ENCODE data around the gene AIG1.
"Not testable (repeated sequence)": the region's sequence is repeated elsewhere in the genome, so short reads cannot be mapped to it uniquely, and the experiment has no call there.

The AIG1 gene

GRCh38 chr6:143060806-143061596 is at the start of gene AIG1:
Gene AIG1, plus strand, starts transcription at chr6:143060889. Its CDS starts 37 bp downstream, at chr6:143060926.
- Histone ChIP-seq H3K4me1 (ENCODE audit: control insufficient read depth, insufficient read depth, low read length) (peaks cover 1% of the 10 kb centered on the region; the same call in 1 of the 2 replicates), H3K27ac (ENCODE audit: low read length) (no peak within 1 kb of the TSS), H3K9me3 (ENCODE audit: control insufficient read depth, insufficient read depth, low read length) (no peaks in the 10 kb centered on the region), H3K4me3 (ENCODE audit: low read length) (peak within 1 kb of the TSS; percentile 90; the same call in 1 of the 2 replicates), H3K36me3 (ENCODE audit: control insufficient read depth, insufficient read depth, low read length) (no peaks in the 10 kb centered on the region), H3K27me3 (ENCODE audit: control insufficient read depth, insufficient read depth, low read length) (no peaks in the 10 kb centered on the region)
- no CpG with 5 or more reads among the region's 50 CpGs for WGBS (ENCODE audit: insufficient coverage, insufficient read length)
- no peak for DNase-seq (ENCODE audit: low read depth, low spot score)

GRCh38 chr6:143014764-143015163 is 45.9 kb upstream of the AIG1 start:
- no peak for DNase-seq (ENCODE audit: low read depth, low spot score)
- Histone ChIP-seq H3K4me1 (ENCODE audit: control insufficient read depth, insufficient read depth, low read length) (no peaks in the 10 kb centered on the region), H3K9me3 (ENCODE audit: control insufficient read depth, insufficient read depth, low read length) (no peaks in the 10 kb centered on the region), H3K4me3 (ENCODE audit: low read length) (no peak overlapping the region), H3K27ac (ENCODE audit: low read length) (no peak overlapping the region), H3K27me3 (ENCODE audit: control insufficient read depth, insufficient read depth, low read length) (no peaks in the 10 kb centered on the region), H3K36me3 (ENCODE audit: control insufficient read depth, insufficient read depth, low read length) (no peaks in the 10 kb centered on the region)
- no CpG with 5 or more reads among the region's 2 CpGs for WGBS (ENCODE audit: insufficient coverage, insufficient read length)

GRCh38 chr6:143015300-143015706 is 45.4 kb upstream of the AIG1 start:
- no peak for DNase-seq (ENCODE audit: low read depth, low spot score)
- whole genome bisulfite sequencing (ENCODE audit: insufficient coverage, insufficient read length): no CpG with 5 or more reads among the region's 4 CpGs
- Histone ChIP-seq H3K9me3 (ENCODE audit: control insufficient read depth, insufficient read depth, low read length) (no peaks in the 10 kb centered on the region), H3K36me3 (ENCODE audit: control insufficient read depth, insufficient read depth, low read length) (no peaks in the 10 kb centered on the region), H3K27ac (ENCODE audit: low read length) (no peak overlapping the region), H3K27me3 (ENCODE audit: control insufficient read depth, insufficient read depth, low read length) (no peaks in the 10 kb centered on the region), H3K4me3 (ENCODE audit: low read length) (no peak overlapping the region), H3K4me1 (ENCODE audit: control insufficient read depth, insufficient read depth, low read length) (no peaks in the 10 kb centered on the region)

GRCh38 chr6:143018955-143019354 is 41.7 kb upstream of the AIG1 start:
- no peaks in the 10 kb centered on the region for H3K27me3 ChIP-seq (ENCODE audit: control insufficient read depth, insufficient read depth, low read length)
- H3K4me1 ChIP-seq (ENCODE audit: control insufficient read depth, insufficient read depth, low read length): no peaks in the 10 kb centered on the region
- no peaks in the 10 kb centered on the region for H3K9me3 ChIP-seq (ENCODE audit: control insufficient read depth, insufficient read depth, low read length)
- no peak overlapping the region for H3K27ac ChIP-seq (ENCODE audit: low read length)
- WGBS (ENCODE audit: insufficient coverage, insufficient read length): no CpG with 5 or more reads among the region's 5 CpGs
- DNase-seq (ENCODE audit: low read depth, low spot score): no peak
- H3K36me3 ChIP-seq (ENCODE audit: control insufficient read depth, insufficient read depth, low read length): no peaks in the 10 kb centered on the region
- no peak overlapping the region for H3K4me3 ChIP-seq (ENCODE audit: low read length)

- DNase-seq (ENCODE audit: low read depth, low spot score); H3K27me3 ChIP-seq (ENCODE audit: control insufficient read depth, insufficient read depth, low read length); H3K27ac ChIP-seq (ENCODE audit: low read length); H3K36me3 ChIP-seq (ENCODE audit: control insufficient read depth, insufficient read depth, low read length); H3K9me3 ChIP-seq (ENCODE audit: control insufficient read depth, insufficient read depth, low read length); H3K4me3 ChIP-seq (ENCODE audit: low read length); H3K4me1 ChIP-seq (ENCODE audit: control insufficient read depth, insufficient read depth, low read length): not testable (repeated sequence)
- WGBS (ENCODE audit: insufficient coverage, insufficient read length): no CpG with 5 or more reads among the region's 2 CpGs
These were observed 39.8 kb upstream of the AIG1 start for GRCh38 chr6:143020862-143021261.

- no peak overlapping the region for H3K27ac ChIP-seq (ENCODE audit: low read length)
- no peaks in the 10 kb centered on the region for H3K36me3 ChIP-seq (ENCODE audit: control insufficient read depth, insufficient read depth, low read length)
- DNase-seq (ENCODE audit: low read depth, low spot score): no peak
- WGBS (ENCODE audit: insufficient coverage, insufficient read length): no CpG with 5 or more reads among the region's 6 CpGs
- H3K27me3 ChIP-seq (ENCODE audit: control insufficient read depth, insufficient read depth, low read length): no peaks in the 10 kb centered on the region
- H3K4me3 ChIP-seq (ENCODE audit: low read length): no peak overlapping the region
- H3K4me1 ChIP-seq (ENCODE audit: control insufficient read depth, insufficient read depth, low read length): no peaks in the 10 kb centered on the region
- H3K9me3 ChIP-seq (ENCODE audit: control insufficient read depth, insufficient read depth, low read length): no peaks in the 10 kb centered on the region
These were observed 39.1 kb upstream of the AIG1 start for GRCh38 chr6:143021543-143021942.

GRCh38 chr6:143022587-143022986 is 38.1 kb upstream of the AIG1 start:
- no peaks in the 10 kb centered on the region for H3K36me3 ChIP-seq (ENCODE audit: control insufficient read depth, insufficient read depth, low read length)

GRCh38 chr6:143023695-143024094 is 37.0 kb upstream of the AIG1 start:
- H3K4me1 ChIP-seq (ENCODE audit: control insufficient read depth, insufficient read depth, low read length): no peaks in the 10 kb centered on the region
- H3K4me3 ChIP-seq (ENCODE audit: low read length): no peak overlapping the region
- no peaks in the 10 kb centered on the region for H3K36me3 ChIP-seq (ENCODE audit: control insufficient read depth, insufficient read depth, low read length)
- H3K9me3 ChIP-seq (ENCODE audit: control insufficient read depth, insufficient read depth, low read length): no peaks in the 10 kb centered on the region
- no peak overlapping the region for H3K27ac ChIP-seq (ENCODE audit: low read length)
- no peaks in the 10 kb centered on the region for H3K27me3 ChIP-seq (ENCODE audit: control insufficient read depth, insufficient read depth, low read length)
- no CpG with 5 or more reads among the region's 1 CpG for WGBS (ENCODE audit: insufficient coverage, insufficient read length)
- no peak for DNase-seq (ENCODE audit: low read depth, low spot score)

More at GRCh38 chr6:143022587-143022986, 38.1 kb upstream of the AIG1 start:
- no peaks in the 10 kb centered on the region for H3K4me1 ChIP-seq (ENCODE audit: control insufficient read depth, insufficient read depth, low read length)
- no peak overlapping the region for H3K27ac ChIP-seq (ENCODE audit: low read length)
- no peaks in the 10 kb centered on the region for H3K27me3 ChIP-seq (ENCODE audit: control insufficient read depth, insufficient read depth, low read length)
- no peak overlapping the region for H3K4me3 ChIP-seq (ENCODE audit: low read length)
- H3K9me3 ChIP-seq (ENCODE audit: control insufficient read depth, insufficient read depth, low read length): no peaks in the 10 kb centered on the region
- WGBS (ENCODE audit: insufficient coverage, insufficient read length): no CpG with 5 or more reads among the region's 2 CpGs
- DNase-seq (ENCODE audit: low read depth, low spot score): no peak

GRCh38 chr6:143024977-143025376 is 35.7 kb upstream of the AIG1 start:
- no peak overlapping the region for H3K27ac ChIP-seq (ENCODE audit: low read length)
- H3K9me3 ChIP-seq (ENCODE audit: control insufficient read depth, insufficient read depth, low read length): no peaks in the 10 kb centered on the region
- H3K4me3 ChIP-seq (ENCODE audit: low read length): no peak overlapping the region
- no peaks in the 10 kb centered on the region for H3K4me1 ChIP-seq (ENCODE audit: control insufficient read depth, insufficient read depth, low read length)
- no peaks in the 10 kb centered on the region for H3K27me3 ChIP-seq (ENCODE audit: control insufficient read depth, insufficient read depth, low read length)
- H3K36me3 ChIP-seq (ENCODE audit: control insufficient read depth, insufficient read depth, low read length): no peaks in the 10 kb centered on the region
- DNase-seq (ENCODE audit: low read depth, low spot score): no peak

- Histone ChIP-seq H3K27ac (ENCODE audit: low read length) (no peak overlapping the region), H3K4me1 (ENCODE audit: control insufficient read depth, insufficient read depth, low read length) (no peaks in the 10 kb centered on the region), H3K4me3 (ENCODE audit: low read length) (no peak overlapping the region), H3K27me3 (ENCODE audit: control insufficient read depth, insufficient read depth, low read length) (no peaks in the 10 kb centered on the region), H3K9me3 (ENCODE audit: control insufficient read depth, insufficient read depth, low read length) (no peaks in the 10 kb centered on the region), H3K36me3 (ENCODE audit: control insufficient read depth, insufficient read depth, low read length) (no peaks in the 10 kb centered on the region)
- no CpG with 5 or more reads among the region's 5 CpGs for WGBS (ENCODE audit: insufficient coverage, insufficient read length)
- peak; percentile 33 for DNase-seq (ENCODE audit: low read depth, low spot score)
These were observed 33.8 kb upstream of the AIG1 start for GRCh38 chr6:143026696-143027449.

All from iPS DF 6.9 (cell line).